ENCODE data around the gene CRYGC. TPM values are rescaled to one million over a fixed set of nuclear protein-coding genes. Genes with fewer than 3 reads are reported as not detected.

Gene CRYGC
- total and polyA plus RNA-seq, 2 of the 13 experiments (the other 11 are each of a cell fraction or from before 2014, with no cell fraction given) = 0.20 to 0.27 TPM

DNA sequence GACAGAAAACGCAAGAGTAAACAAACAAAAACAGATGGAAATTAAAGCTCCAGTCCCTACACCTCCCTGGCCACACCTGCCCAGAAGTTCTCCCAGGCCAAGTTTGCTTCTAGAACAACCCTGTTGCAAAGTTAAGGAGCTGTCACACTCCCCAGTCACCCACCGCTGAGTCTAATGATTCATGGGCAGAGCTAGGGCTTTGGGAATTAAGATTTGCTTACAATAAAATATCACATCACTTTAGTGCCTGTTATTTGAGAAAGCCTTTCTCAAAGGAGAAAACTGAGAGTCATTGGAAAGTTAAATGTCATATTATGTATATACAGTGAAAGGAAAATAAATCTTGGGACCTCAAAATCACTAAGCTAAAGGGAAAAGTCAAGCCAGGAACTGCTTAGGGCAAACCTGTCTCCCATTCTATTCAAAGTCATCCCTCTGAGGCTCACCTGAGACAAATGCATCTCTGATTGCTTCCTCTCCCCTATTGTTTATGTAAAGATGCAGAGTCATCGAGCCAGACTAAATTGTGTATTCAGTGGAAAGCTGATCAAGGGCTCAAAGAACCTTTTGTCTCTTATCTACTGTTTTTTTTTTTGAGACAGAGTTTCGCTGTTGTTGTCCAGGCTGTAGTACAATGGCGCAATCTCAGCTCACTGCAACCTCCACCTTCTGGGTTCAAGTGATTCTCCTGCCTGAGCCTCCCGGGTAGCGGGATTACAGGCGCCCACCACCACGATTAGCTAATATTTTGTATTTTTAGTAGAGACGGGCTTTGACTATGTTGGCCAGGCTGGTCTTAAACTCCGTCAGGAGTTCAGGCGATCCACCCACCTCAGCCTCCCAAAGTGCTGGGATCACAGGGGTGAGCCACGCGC lies 13.5 kb upstream of the CRYGC start (continued):
- TF ChIP-seq, protein P1, sequence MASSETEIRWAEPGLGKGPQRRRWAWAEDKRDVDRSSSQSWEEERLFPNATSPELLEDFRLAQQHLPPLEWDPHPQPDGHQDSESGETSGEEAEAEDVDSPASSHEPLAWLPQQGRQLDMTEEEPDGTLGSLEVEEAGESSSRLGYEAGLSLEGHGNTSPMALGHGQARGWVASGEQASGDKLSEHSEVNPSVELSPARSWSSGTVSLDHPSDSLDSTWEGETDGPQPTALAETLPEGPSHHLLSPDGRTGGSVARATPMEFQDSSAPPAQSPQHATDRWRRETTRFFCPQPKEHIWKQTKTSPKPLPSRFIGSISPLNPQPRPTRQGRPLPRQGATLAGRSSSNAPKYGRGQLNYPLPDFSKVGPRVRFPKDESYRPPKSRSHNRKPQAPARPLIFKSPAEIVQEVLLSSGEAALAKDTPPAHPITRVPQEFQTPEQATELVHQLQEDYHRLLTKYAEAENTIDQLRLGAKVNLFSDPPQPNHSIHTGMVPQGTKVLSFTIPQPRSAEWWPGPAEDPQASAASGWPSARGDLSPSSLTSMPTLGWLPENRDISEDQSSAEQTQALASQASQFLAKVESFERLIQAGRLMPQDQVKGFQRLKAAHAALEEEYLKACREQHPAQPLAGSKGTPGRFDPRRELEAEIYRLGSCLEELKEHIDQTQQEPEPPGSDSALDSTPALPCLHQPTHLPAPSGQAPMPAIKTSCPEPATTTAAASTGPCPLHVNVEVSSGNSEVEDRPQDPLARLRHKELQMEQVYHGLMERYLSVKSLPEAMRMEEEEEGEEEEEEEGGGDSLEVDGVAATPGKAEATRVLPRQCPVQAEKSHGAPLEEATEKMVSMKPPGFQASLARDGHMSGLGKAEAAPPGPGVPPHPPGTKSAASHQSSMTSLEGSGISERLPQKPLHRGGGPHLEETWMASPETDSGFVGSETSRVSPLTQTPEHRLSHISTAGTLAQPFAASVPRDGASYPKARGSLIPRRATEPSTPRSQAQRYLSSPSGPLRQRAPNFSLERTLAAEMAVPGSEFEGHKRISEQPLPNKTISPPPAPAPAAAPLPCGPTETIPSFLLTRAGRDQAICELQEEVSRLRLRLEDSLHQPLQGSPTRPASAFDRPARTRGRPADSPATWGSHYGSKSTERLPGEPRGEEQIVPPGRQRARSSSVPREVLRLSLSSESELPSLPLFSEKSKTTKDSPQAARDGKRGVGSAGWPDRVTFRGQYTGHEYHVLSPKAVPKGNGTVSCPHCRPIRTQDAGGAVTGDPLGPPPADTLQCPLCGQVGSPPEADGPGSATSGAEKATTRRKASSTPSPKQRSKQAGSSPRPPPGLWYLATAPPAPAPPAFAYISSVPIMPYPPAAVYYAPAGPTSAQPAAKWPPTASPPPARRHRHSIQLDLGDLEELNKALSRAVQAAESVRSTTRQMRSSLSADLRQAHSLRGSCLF (CRISPR knock-in tag; IDR thresholded peaks at IDR 0.05; ENCODE audit: borderline replicate concordance) = no peak
- TF ChIP-seq KAT2B (IDR thresholded peaks at IDR 0.05; ENCODE audit: borderline replicate concordance, low read depth, low read length) = no peak
- TF ChIP-seq TBL1XR1 (IDR thresholded peaks at IDR 0.05; ENCODE audit: borderline replicate concordance, low read length, partially characterized antibody) = no peak
- no peak for TF ChIP-seq RBM22 (optimal IDR thresholded peaks at IDR 0.05; ENCODE audit: low read length)
- TF ChIP-seq ZNF3 (CRISPR knock-in tag; IDR thresholded peaks at IDR 0.05) = peak; percentile 86; the same call in 1 of the 2 replicates
- TF ChIP-seq, protein P2, sequence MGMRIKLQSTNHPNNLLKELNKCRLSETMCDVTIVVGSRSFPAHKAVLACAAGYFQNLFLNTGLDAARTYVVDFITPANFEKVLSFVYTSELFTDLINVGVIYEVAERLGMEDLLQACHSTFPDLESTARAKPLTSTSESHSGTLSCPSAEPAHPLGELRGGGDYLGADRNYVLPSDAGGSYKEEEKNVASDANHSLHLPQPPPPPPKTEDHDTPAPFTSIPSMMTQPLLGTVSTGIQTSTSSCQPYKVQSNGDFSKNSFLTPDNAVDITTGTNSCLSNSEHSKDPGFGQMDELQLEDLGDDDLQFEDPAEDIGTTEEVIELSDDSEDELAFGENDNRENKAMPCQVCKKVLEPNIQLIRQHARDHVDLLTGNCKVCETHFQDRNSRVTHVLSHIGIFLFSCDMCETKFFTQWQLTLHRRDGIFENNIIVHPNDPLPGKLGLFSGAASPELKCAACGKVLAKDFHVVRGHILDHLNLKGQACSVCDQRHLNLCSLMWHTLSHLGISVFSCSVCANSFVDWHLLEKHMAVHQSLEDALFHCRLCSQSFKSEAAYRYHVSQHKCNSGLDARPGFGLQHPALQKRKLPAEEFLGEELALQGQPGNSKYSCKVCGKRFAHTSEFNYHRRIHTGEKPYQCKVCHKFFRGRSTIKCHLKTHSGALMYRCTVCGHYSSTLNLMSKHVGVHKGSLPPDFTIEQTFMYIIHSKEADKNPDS (CRISPR knock-in tag; IDR thresholded peaks at IDR 0.05) = no peak
- peak; percentile 86 for TF ChIP-seq ZBTB33 (CRISPR knock-in tag; IDR thresholded peaks at IDR 0.05)
- no peak for TF ChIP-seq KLF11 (CRISPR knock-in tag; IDR thresholded peaks at IDR 0.05)
- no peak for TF ChIP-seq ATAD3A (CRISPR knock-in tag; IDR thresholded peaks at IDR 0.05)
- no peak for TF ChIP-seq SRSF4 (IDR thresholded peaks at IDR 0.05; ENCODE audit: low read depth, low read length, poor library complexity, severe bottlenecking)
- no peak for TF ChIP-seq ZNF510 (CRISPR knock-in tag; IDR thresholded peaks at IDR 0.05; ENCODE audit: low read depth)
- no peak for TF ChIP-seq ZFAT (CRISPR knock-in tag; conservative IDR thresholded peaks at IDR 0.05)
- peak; percentile 63 for TF ChIP-seq MED1 (CRISPR knock-in tag; IDR thresholded peaks at IDR 0.05)
- TF ChIP-seq SMAD3 (CRISPR knock-in tag; IDR thresholded peaks at IDR 0.05) = 0 out of 2 replicates have a peak, but pooled peaks have one; percentile 35
- no peak for TF ChIP-seq TEAD3 (CRISPR knock-in tag; optimal IDR thresholded peaks at IDR 0.05; ENCODE audit: borderline replicate concordance)
- TF ChIP-seq RXRA (CRISPR knock-in tag; IDR thresholded peaks at IDR 0.05) = no peak; the same call in 1 of the 2 replicates
- no peak for TF ChIP-seq HDAC6 (IDR thresholded peaks at IDR 0.05; ENCODE audit: low read depth, low read length)
- no peak for TF ChIP-seq ZNF136 (CRISPR knock-in tag; IDR thresholded peaks at IDR 0.05; ENCODE audit: low read depth)
- no peak for TF ChIP-seq HIC2 (CRISPR knock-in tag; IDR thresholded peaks at IDR 0.05; ENCODE audit: low read depth)

Measured in HepG2 (cell line).